ENCODE measurements around the gene TMPO. TPM values are rescaled to one million over a fixed set of nuclear protein-coding genes. Genes with fewer than 3 reads are reported as not detected.

Gene TMPO
- total RNA-seq, 6 donors from 2014 or later, result 40.0 to 124 (median 67.4) TPM

GRCh38 chr12:98587084-98587483 lies 71.7 kb downstream of the TMPO start:
- Histone ChIP-seq H3K4me1 (no peaks in the 10 kb centered on the region), H3K9me3 (no peaks in the 10 kb centered on the region), H3K4me3 (no peak overlapping the region), H3K36me3 (no peaks in the 10 kb centered on the region), H3K27ac (no peak overlapping the region), H3K27me3 (no peaks in the 10 kb centered on the region)
- DNase-seq, result no peak
- TF ChIP-seq EP300 (IDR thresholded peaks at IDR 0.05) (no peak), CTCF (IDR thresholded peaks at IDR 0.05) (no peak), POLR2A (IDR thresholded peaks at IDR 0.05) (no peak), POLR2AphosphoS5 (IDR thresholded peaks at IDR 0.05) (no peak)
- ATAC-seq (ENCODE audit: low FRiP score in 2 of 2), result no peak
- 79 to 84% methylated on average over 3 to 5 of the region's 5 CpGs for WGBS, 2 donors

GRCh38 chr12:98591209-98591608 lies 75.8 kb downstream of the TMPO start:
- Histone ChIP-seq H3K4me3 (no peak overlapping the region), H3K36me3 (peaks cover 0 to 4% (median 0%) of the 10 kb centered on the region in 4 donors), H3K27ac (no peak overlapping the region), H3K9me3 (no peaks in the 10 kb centered on the region), H3K4me1 (peaks cover 9 to 24% (median 16%) of the 10 kb centered on the region in 4 donors), H3K27me3 (no peaks in the 10 kb centered on the region)
- no peak for ATAC-seq (ENCODE audit: low FRiP score in 2 of 2)
- no peak for DNase-seq
- TF ChIP-seq CTCF (IDR thresholded peaks at IDR 0.05) (no peak), POLR2AphosphoS5 (IDR thresholded peaks at IDR 0.05) (no peak), EP300 (IDR thresholded peaks at IDR 0.05) (no peak), POLR2A (IDR thresholded peaks at IDR 0.05) (no peak)
- WGBS, 2 donors, result 76 to 78% methylated on average over 4 of the region's 4 CpGs

GRCh38 chr12:98592825-98593322 lies 77.5 kb downstream of the TMPO start:
- Histone ChIP-seq H3K4me3 (peak overlapping the region in 3 of 4 donors; percentile 72 to 80 (median 79)), H3K27me3 (no peaks in the 10 kb centered on the region), H3K27ac (peak overlapping the region; percentile 95 to 99 (median 98)), H3K4me1 (peaks cover 15 to 32% (median 19%) of the 10 kb centered on the region in 4 donors), H3K36me3 (peaks cover 8 to 21% (median 10%) of the 10 kb centered on the region in 4 donors), H3K9me3 (no peaks in the 10 kb centered on the region)
- no peak for DNase-seq
- no peak for TF ChIP-seq POLR2A (IDR thresholded peaks at IDR 0.05)
- no peak for TF ChIP-seq EP300 (IDR thresholded peaks at IDR 0.05)
- ATAC-seq (ENCODE audit: low FRiP score in 2 of 2), result no peak
- WGBS, 2 donors, result 43 to 45% methylated on average over 9 of the region's 9 CpGs

- 0 to 1% methylated on average over 18 to 44 of the region's 67 CpGs for WGBS, 2 donors
- H3K4me3 ChIP-seq, result peak within 1 kb of the TSS; percentile 72 to 91 (median 80)
- peaks cover 15 to 32% (median 19%) of the 10 kb centered on the region in 4 donors for H3K4me1 ChIP-seq
- DNase-seq, result peak; percentile 96 to 97
- ATAC-seq (ENCODE audit: low FRiP score in 2 of 2), result peak; percentile 99 to 100
- H3K9me3 ChIP-seq, result no peaks in the 10 kb centered on the region
- TF ChIP-seq POLR2AphosphoS5 (IDR thresholded peaks at IDR 0.05), result peak; percentile 99 to 100
- peak in 3 of 4 donors; percentile 91 to 98 (median 97) for TF ChIP-seq POLR2A (IDR thresholded peaks at IDR 0.05)
- no peak for TF ChIP-seq CTCF (IDR thresholded peaks at IDR 0.05)
- peak in 1 of 4 donors; percentile 86 for TF ChIP-seq EP300 (IDR thresholded peaks at IDR 0.05)
- peaks cover 14 to 27% (median 16%) of the 10 kb centered on the region in 4 donors for H3K36me3 ChIP-seq
- H3K27me3 ChIP-seq, result no peaks in the 10 kb centered on the region
- peak within 1 kb of the TSS; percentile 95 to 99 (median 98) for H3K27ac ChIP-seq
These were observed 78.1 kb downstream of the TMPO start, which contains the start of gene SLC25A3 for GRCh38 chr12:98593351-98594049. TSS of gene SLC25A3 (plus strand) at chr12:98593686. CDS start at chr12:98593979, 293 bp downstream.

- TF ChIP-seq EP300 (IDR thresholded peaks at IDR 0.05) (no peak), POLR2A (IDR thresholded peaks at IDR 0.05) (no peak), POLR2AphosphoS5 (IDR thresholded peaks at IDR 0.05) (no peak), CTCF (IDR thresholded peaks at IDR 0.05) (no peak)
- WGBS, 2 donors, result 0 to 1% methylated on average over 15 to 24 of the region's 35 CpGs
- DNase-seq, result peak; percentile 50 to 91
- Histone ChIP-seq H3K36me3 (peaks cover 20 to 34% (median 23%) of the 10 kb centered on the region in 4 donors), H3K27ac (peak overlapping the region; percentile 95 to 99 (median 98)), H3K4me1 (peaks cover 15 to 32% (median 19%) of the 10 kb centered on the region in 4 donors), H3K27me3 (no peaks in the 10 kb centered on the region), H3K4me3 (peak overlapping the region; percentile 72 to 91 (median 80)), H3K9me3 (no peaks in the 10 kb centered on the region)
- peak; percentile 73 to 78 for ATAC-seq (ENCODE audit: low FRiP score in 2 of 2)
These were observed 78.9 kb downstream of the TMPO start for GRCh38 chr12:98594050-98594835.
